Left lung (tissue), 10 donors: ENCODE data around the gene PIGN. TPM values are rescaled to one million over a fixed set of nuclear protein-coding genes. Genes with fewer than 3 reads are reported as not detected.

Source experiments
- ATAC-seq: fragments of 200-7000 bp; cut with Tn5 transposase; one replicate; pipeline ENCODE4 v1.9.1; 2020; ENCODE audit warnings: moderate library complexity
- DNase-seq, 4 donors: peaks; one replicate each; pipeline ENCODE4 v3.0.0-alpha.2; 2013 to 2020
- H3K27ac ChIP-seq, 2 donors: fragments of 200-600 bp; sonication (generic) in 1 of 2; one replicate each; pipeline versions ENCODE4 v1.5.0 to v1.8.0; 2020 to 2021
- H3K27me3 ChIP-seq, 2 donors: fragments of 200-600 bp; sonication (generic) in 1 of 2; one replicate each; pipeline versions ENCODE4 v1.5.0 to v1.8.0; 2020 to 2021
- H3K36me3 ChIP-seq, 2 donors: fragments of 200-600 bp; sonication (generic) in 1 of 2; one replicate each; pipeline versions ENCODE4 v1.5.0 to v1.8.0; 2020 to 2021
- H3K4me1 ChIP-seq, 2 donors: fragments of 200-600 bp; one replicate each; pipeline ENCODE4 v1.8.0; 2021
- H3K4me3 ChIP-seq, 2 donors: fragments of 200-600 bp; sonication (generic) in 1 of 2; one replicate each; pipeline versions ENCODE4 v1.5.0 to v1.8.0; 2020 to 2021; ENCODE audit warnings: mild to moderate bottlenecking in 1 of 2
- H3K9me3 ChIP-seq, 2 donors: fragments of 200-600 bp; sonication (generic) in 1 of 2; one replicate each; pipeline versions ENCODE4 v1.5.0 to v1.8.0; 2020 to 2021
- intact Hi-C, 2 donors: fragments of 100-400 bp; cut with DNase I; formaldehyde crosslinking; loops; one replicate each; pipeline versions ENCODE4 v1.11.2 to v1.14.2; 2022
- polyA plus RNA-seq, 6 donors: library from polyadenylated mRNA; unstranded; fragments of 120-200 nt; gene quantifications; one replicate each; pipeline ENCODE4 v1.2.1, GENCODE V29; 2013; ENCODE audit not compliant: insufficient read length in 6 of 6
- total RNA-seq, 2 donors: library from RNA; stranded (reverse); fragmentation: NEBNext Ultra II Directional; extraction: Animal tissue kit (Norgen Biotek cat#: 25700); gene quantifications; one replicate each; pipeline ENCODE4 v1.2.1, GENCODE V29; 2021
- TF ChIP-seq, protein P1 (sequence below), 2 donors: fragments of 200-600 bp; sonication (generic) in 1 of 2; IDR thresholded peaks; one replicate each; pipeline versions ENCODE4 v1.5.0 to v1.8.0; 2021; ENCODE audit warnings: antibody characterized with exemption in 2 of 2
- donor health status: DM: no; HTN: yes; CAD: no.
- donor health status: DM: no; HTN: no; CAD: no.

PIGN gene
- total and polyA plus RNA-seq, 8 donors: 28.1 to 36.8 (median 29.5) TPM

DNA sequence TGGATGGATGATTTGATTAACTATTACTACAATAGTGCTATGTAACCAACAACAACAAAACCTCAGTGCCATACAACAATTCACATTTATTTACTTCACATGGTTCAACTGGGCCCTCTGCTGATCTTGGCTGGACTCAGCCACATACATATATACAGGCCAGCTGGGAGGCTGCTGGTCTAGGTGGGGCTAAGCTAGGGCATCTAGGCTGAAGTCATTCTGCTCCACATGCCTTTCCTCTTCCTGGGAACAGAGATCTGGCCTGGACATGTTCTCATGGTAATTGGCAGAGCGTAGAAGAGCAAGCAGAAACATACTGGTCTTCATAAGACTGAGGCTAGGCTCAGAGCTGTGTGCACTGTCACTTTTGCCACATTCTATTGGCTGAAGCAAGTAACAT is 191.2 kb downstream of the PIGN start:
- H3K36me3 ChIP-seq: no peaks in the 10 kb centered on the region
- H3K9me3 ChIP-seq: no peaks in the 10 kb centered on the region
- H3K27me3 ChIP-seq: no peaks in the 10 kb centered on the region
- ATAC-seq (no peak), DNase-seq (no peak)
- TF ChIP-seq, protein P1, sequence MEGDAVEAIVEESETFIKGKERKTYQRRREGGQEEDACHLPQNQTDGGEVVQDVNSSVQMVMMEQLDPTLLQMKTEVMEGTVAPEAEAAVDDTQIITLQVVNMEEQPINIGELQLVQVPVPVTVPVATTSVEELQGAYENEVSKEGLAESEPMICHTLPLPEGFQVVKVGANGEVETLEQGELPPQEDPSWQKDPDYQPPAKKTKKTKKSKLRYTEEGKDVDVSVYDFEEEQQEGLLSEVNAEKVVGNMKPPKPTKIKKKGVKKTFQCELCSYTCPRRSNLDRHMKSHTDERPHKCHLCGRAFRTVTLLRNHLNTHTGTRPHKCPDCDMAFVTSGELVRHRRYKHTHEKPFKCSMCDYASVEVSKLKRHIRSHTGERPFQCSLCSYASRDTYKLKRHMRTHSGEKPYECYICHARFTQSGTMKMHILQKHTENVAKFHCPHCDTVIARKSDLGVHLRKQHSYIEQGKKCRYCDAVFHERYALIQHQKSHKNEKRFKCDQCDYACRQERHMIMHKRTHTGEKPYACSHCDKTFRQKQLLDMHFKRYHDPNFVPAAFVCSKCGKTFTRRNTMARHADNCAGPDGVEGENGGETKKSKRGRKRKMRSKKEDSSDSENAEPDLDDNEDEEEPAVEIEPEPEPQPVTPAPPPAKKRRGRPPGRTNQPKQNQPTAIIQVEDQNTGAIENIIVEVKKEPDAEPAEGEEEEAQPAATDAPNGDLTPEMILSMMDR (IDR thresholded peaks at IDR 0.05): no peak
- H3K27ac ChIP-seq: no peak overlapping the region
- intact Hi-C loops: no loop called here
- no peak overlapping the region for H3K4me3 ChIP-seq
- peaks cover 11 to 33% of the 10 kb centered on the region in 2 donors for H3K4me1 ChIP-seq

DNA sequence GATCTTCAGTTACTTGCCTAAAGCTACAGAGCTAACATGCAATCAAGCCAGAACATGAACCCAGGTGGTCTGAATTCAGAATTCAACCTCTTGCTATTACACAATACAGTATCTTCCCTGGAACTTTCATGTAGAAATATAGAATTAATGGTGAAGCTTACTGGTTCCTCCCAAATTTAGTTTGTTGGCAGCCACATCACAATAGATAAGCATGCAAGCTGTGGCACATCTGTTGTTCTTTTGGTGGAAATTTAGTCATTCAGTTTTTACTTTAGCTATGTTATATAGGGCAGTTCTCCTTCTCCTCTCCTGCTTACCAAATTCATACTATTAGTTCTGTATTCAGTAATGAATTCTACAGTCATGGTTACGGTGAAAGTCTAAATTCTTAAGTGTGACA is 193.0 kb downstream of the PIGN start:
- H3K36me3 ChIP-seq: no peaks in the 10 kb centered on the region
- TF ChIP-seq, protein P1 (IDR thresholded peaks at IDR 0.05): no peak
- DNase-seq: peak in 1 of 4 donors; percentile 35
- intact Hi-C loops: no loop called here
- ATAC-seq: no peak
- no peak overlapping the region for H3K27ac ChIP-seq
- no peaks in the 10 kb centered on the region for H3K9me3 ChIP-seq
- H3K4me3 ChIP-seq: no peak overlapping the region
- H3K4me1 ChIP-seq: peaks cover 11 to 27% of the 10 kb centered on the region in 2 donors
- no peaks in the 10 kb centered on the region for H3K27me3 ChIP-seq

DNA sequence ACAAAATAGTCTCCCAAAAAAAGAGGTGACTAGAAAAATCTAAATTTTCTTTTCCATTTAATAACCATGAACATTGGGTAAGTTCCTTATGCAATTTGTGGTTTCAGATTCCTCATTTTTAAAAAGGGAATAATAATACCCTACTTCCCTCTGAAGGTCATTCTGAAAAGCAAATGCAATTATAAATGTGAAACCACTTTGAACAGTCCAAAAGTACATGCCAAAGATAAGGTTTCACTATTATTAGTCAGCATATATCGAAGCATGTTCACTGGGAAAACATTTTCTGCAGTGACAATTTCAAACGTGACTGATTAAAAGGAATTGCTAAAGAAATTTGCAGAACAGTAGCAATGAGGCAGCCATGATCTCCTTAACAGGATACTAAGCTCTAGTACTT is 193.9 kb downstream of the PIGN start:
- Histone ChIP-seq H3K36me3 (no peaks in the 10 kb centered on the region), H3K9me3 (no peaks in the 10 kb centered on the region), H3K27me3 (no peaks in the 10 kb centered on the region), H3K4me1 (peaks cover 11 to 19% of the 10 kb centered on the region in 2 donors), H3K4me3 (no peak overlapping the region), H3K27ac (peak overlapping the region; percentile 39 to 54)
- ATAC-seq (peak; percentile 72), DNase-seq (no peak)
- intact Hi-C loops: no loop called here
- TF ChIP-seq, protein P1 (IDR thresholded peaks at IDR 0.05): no peak

DNA sequence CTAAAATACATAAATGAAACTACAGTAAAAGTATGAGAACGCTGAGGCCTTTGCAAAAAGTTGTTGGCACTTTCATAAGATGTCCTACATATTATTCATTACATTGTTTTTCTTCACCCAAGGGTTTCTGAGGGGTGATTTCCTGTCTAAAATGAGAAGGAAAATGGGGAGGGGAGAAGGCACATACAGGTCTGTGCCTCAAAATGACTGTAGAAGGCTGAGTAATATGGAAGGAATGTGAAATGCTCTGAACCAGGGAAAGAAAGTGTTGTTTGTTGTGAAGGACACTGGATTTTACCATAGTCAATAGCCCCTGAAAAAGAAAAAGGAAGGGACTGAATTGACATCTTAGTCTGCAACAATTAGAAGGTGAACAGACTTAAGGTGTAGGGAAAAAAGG is 194.6 kb downstream of the PIGN start:
- H3K9me3 ChIP-seq: no peaks in the 10 kb centered on the region
- peaks cover 11 to 19% of the 10 kb centered on the region in 2 donors for H3K4me1 ChIP-seq
- H3K27ac ChIP-seq: peak overlapping the region; percentile 9 to 54
- H3K36me3 ChIP-seq: no peaks in the 10 kb centered on the region
- H3K27me3 ChIP-seq: no peaks in the 10 kb centered on the region
- TF ChIP-seq, protein P1 (IDR thresholded peaks at IDR 0.05): no peak
- H3K4me3 ChIP-seq: no peak overlapping the region
- DNase-seq: no peak
- peak; percentile 86 for ATAC-seq
- intact Hi-C loops: no loop called here

DNA sequence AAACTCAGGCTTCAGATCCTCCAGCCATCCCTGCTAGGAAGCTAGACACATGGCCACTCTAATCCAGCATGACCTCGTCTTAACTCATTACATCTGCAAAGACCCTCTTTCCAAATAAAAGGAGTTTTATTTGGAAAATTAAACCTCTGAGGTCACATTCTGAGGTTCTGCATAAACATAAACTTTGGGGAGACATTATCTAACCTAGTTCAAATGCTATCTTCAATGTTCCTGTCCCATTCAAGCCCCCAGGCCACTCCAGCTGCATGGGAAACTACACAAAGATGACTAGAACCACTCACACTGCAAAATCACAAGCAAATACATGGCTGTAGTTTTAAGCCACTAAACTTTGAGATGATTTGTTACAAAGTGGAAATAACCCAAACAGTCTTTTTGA is 195.0 kb downstream of the PIGN start:
- TF ChIP-seq, protein P1 (IDR thresholded peaks at IDR 0.05): no peak
- H3K27me3 ChIP-seq: no peaks in the 10 kb centered on the region
- H3K4me3 ChIP-seq: no peak overlapping the region
- H3K4me1 ChIP-seq: peaks cover 11 to 19% of the 10 kb centered on the region in 2 donors
- no peaks in the 10 kb centered on the region for H3K36me3 ChIP-seq
- intact Hi-C loops: no loop called here
- ATAC-seq: no peak
- H3K27ac ChIP-seq: peak overlapping the region; percentile 9 to 19
- no peak for DNase-seq
- no peaks in the 10 kb centered on the region for H3K9me3 ChIP-seq
